ENCODE results near the gene AUNIP. TPM values are rescaled to one million over a fixed set of nuclear protein-coding genes. Genes with fewer than 3 reads are reported as not detected.

The AUNIP gene
- total and polyA plus RNA-seq, 2 donors (not counting 3 experiments of a cell fraction or from before 2014, with no cell fraction given) = 1.8 to 4.5 TPM

DNA sequence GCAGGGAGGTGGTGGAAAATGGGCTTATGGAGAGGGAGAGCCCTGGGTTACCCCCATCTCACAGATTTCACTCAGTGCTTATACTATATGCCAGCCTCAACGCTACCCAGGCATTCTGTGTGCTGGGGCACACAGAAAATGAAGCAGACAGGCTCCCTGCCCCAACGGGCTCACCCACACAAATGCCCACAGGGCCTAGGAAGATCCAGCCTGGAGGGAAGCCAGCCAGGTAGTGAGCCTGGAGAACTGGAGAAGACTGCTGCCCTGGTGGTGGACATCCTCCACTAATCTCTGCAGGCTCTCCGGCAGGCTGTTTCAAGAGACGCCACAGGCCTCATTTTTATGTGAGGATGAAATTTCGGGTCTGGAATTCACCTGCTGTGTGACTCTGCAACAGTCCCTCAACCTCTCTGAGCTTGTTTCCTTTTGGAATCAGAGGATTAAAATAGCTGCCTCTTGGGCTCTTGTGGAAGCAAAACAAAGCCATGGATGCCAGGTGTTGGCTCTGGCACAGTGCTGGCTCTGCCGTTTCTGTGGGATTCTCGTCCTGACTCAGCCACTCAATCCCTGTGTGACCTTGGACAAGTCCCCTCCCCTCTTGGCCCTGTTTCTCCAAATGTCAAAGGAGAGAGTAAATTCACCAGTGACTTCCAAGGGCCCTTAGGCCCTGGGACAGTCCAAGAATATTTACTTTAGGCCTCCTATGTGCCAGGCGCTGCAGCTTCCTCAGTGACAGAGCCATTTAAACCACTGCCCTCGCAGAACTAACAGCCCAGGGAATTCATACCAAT, 12.6 kb upstream of the AUNIP start:
- no peak overlapping the region for H3K4me2 ChIP-seq (ENCODE audit: insufficient read depth, low read length)
- CTCF ChIA-PET = no interaction called here

More for the DNA sequence above, 12.6 kb upstream of the AUNIP start:
- dilution Hi-C loops (cut with MboI; ENCODE audit: extremely low pct_ligation_motif_present, low sequenced_read_pairs) = no loop called here
- no peaks in the 10 kb centered on the region for H3K36me3 ChIP-seq (ENCODE audit: control insufficient read depth in 2 of 2, extremely low read depth in 1 of 2, insufficient read depth in 2 of 2, low read length in 2 of 2)
- no peaks in the 10 kb centered on the region for H3K9me1 ChIP-seq (replicated peaks; ENCODE audit: control insufficient read depth, extremely low read depth, insufficient read depth, low read length)
- DNase-seq (ENCODE audit: low read depth, low spot score) = no peak
- no peak for FAIRE-seq
- no peak overlapping the region for H3K9ac ChIP-seq (replicated peaks; ENCODE audit: extremely low read depth, insufficient read depth, low read length)
- no peaks in the 10 kb centered on the region for H3K9me3 ChIP-seq (replicated peaks; ENCODE audit: control insufficient read depth, insufficient read depth, low read length)
- no peak overlapping the region for H3K27ac ChIP-seq (ENCODE audit: insufficient read depth, low read depth, low read length)
- BruUV-seq (replicated peaks) = no TSS peak
- TF ChIP-seq, protein P1, sequence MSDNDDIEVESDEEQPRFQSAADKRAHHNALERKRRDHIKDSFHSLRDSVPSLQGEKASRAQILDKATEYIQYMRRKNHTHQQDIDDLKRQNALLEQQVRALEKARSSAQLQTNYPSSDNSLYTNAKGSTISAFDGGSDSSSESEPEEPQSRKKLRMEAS (IDR thresholded peaks at IDR 0.05; ENCODE audit: insufficient read depth, insufficient read length) = no peak
- TF ChIP-seq POLR2AphosphoS5 (IDR thresholded peaks at IDR 0.05; ENCODE audit: insufficient read depth, low read depth, low read length) = no peak
- TF ChIP-seq FOS (IDR thresholded peaks at IDR 0.05; ENCODE audit: borderline replicate concordance, insufficient read depth, low read length) = no peak
- TF ChIP-seq GATA2 (IDR thresholded peaks at IDR 0.05; ENCODE audit: insufficient read depth, insufficient read length, low read depth, low read length) = no peak
- TF ChIP-seq, protein P2, sequence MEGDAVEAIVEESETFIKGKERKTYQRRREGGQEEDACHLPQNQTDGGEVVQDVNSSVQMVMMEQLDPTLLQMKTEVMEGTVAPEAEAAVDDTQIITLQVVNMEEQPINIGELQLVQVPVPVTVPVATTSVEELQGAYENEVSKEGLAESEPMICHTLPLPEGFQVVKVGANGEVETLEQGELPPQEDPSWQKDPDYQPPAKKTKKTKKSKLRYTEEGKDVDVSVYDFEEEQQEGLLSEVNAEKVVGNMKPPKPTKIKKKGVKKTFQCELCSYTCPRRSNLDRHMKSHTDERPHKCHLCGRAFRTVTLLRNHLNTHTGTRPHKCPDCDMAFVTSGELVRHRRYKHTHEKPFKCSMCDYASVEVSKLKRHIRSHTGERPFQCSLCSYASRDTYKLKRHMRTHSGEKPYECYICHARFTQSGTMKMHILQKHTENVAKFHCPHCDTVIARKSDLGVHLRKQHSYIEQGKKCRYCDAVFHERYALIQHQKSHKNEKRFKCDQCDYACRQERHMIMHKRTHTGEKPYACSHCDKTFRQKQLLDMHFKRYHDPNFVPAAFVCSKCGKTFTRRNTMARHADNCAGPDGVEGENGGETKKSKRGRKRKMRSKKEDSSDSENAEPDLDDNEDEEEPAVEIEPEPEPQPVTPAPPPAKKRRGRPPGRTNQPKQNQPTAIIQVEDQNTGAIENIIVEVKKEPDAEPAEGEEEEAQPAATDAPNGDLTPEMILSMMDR (IDR thresholded peaks at IDR 0.05; ENCODE audit: extremely low read depth in 1 of 2, insufficient read depth in 1 of 2, low read depth in 1 of 2, low read length in 2 of 2) = no peak
- no peak for TF ChIP-seq JUN (IDR thresholded peaks at IDR 0.05; ENCODE audit: borderline replicate concordance, insufficient read depth, insufficient read length, low read depth)
- no peaks in the 10 kb centered on the region for H3K79me2 ChIP-seq (ENCODE audit: control insufficient read depth, insufficient read depth, low read length)
- intact Hi-C loops (cut with micrococcal nuclease) = no loop called here
- H3K4me1 ChIP-seq (ENCODE audit: control insufficient read depth, extremely low read depth, insufficient read depth, low read length) = peaks cover 16% of the 10 kb centered on the region
- no peak overlapping the region for H3K4me3 ChIP-seq (replicated peaks in 1 of 3; ENCODE audit: insufficient read depth in 1 of 3, low read depth in 1 of 3, low read length in 3 of 3)
- POLR2A ChIA-PET = interaction anchor here (0.7 kb wide), 1 partner anchor 79 kb away, joined by 6 read pairs; no protein-coding TSS in a partner anchor
- no peak overlapping the region for H2AFZ ChIP-seq (ENCODE audit: low read depth, low read length)
- H3K27me3 ChIP-seq (ENCODE audit: control insufficient read depth in 2 of 2, insufficient read depth in 2 of 2, low read length in 2 of 2) = no peaks in the 10 kb centered on the region
- no peaks in the 10 kb centered on the region for H4K20me1 ChIP-seq (replicated peaks; ENCODE audit: control insufficient read depth, extremely low read depth, insufficient read depth, low read length)
